ENCODE data around the gene OR11H7. TPM values are rescaled to one million over a fixed set of nuclear protein-coding genes. Genes with fewer than 3 reads are reported as not detected.

The OR11H7 gene
- total and polyA plus RNA-seq, 9 of the 15 experiments (the other 6 are each of a cell fraction or from before 2014, with no cell fraction given), result not detected

DNA sequence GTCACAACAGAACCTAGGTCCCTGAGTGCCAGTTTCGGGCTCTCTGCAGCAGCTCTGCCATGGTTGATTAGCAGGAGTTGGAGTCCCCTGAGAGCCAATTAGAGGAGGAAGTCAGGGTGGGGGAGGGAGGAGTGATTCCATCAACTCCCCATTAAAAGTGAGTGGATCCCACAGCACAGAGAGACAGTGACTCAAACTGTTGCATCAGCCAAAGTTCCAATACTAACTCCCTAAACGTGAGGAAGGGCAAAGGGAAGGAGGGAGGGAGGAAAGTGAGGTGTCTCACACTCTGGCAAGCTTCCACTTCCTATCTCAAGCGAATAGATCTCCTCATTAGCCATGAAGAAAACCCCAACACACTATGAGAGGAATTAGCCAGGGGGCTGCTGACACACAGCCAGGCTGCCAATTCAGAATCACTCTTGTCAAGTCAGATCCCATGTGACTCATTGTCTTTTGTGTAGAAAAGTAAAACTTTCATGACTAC, 33.9 kb downstream of the OR11H7 start (continued):
- TF ChIP-seq, protein P1, sequence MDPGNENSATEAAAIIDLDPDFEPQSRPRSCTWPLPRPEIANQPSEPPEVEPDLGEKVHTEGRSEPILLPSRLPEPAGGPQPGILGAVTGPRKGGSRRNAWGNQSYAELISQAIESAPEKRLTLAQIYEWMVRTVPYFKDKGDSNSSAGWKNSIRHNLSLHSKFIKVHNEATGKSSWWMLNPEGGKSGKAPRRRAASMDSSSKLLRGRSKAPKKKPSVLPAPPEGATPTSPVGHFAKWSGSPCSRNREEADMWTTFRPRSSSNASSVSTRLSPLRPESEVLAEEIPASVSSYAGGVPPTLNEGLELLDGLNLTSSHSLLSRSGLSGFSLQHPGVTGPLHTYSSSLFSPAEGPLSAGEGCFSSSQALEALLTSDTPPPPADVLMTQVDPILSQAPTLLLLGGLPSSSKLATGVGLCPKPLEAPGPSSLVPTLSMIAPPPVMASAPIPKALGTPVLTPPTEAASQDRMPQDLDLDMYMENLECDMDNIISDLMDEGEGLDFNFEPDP (CRISPR knock-in tag; IDR thresholded peaks at IDR 0.05), result no peak
- no peak for TF ChIP-seq XRCC4 (IDR thresholded peaks at IDR 0.05; ENCODE audit: extremely low read depth, insufficient read depth, insufficient read length)
- TF ChIP-seq, protein P2, sequence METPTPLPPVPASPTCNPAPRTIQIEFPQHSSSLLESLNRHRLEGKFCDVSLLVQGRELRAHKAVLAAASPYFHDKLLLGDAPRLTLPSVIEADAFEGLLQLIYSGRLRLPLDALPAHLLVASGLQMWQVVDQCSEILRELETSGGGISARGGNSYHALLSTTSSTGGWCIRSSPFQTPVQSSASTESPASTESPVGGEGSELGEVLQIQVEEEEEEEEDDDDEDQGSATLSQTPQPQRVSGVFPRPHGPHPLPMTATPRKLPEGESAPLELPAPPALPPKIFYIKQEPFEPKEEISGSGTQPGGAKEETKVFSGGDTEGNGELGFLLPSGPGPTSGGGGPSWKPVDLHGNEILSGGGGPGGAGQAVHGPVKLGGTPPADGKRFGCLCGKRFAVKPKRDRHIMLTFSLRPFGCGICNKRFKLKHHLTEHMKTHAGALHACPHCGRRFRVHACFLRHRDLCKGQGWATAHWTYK (CRISPR knock-in tag; IDR thresholded peaks at IDR 0.05), result no peak
- no peak for TF ChIP-seq ZNF778 (CRISPR knock-in tag; IDR thresholded peaks at IDR 0.05)
- peak; percentile 57; the same call in 1 of the 2 replicates for TF ChIP-seq ARID1B (IDR thresholded peaks at IDR 0.05)
- TF ChIP-seq, protein P3, sequence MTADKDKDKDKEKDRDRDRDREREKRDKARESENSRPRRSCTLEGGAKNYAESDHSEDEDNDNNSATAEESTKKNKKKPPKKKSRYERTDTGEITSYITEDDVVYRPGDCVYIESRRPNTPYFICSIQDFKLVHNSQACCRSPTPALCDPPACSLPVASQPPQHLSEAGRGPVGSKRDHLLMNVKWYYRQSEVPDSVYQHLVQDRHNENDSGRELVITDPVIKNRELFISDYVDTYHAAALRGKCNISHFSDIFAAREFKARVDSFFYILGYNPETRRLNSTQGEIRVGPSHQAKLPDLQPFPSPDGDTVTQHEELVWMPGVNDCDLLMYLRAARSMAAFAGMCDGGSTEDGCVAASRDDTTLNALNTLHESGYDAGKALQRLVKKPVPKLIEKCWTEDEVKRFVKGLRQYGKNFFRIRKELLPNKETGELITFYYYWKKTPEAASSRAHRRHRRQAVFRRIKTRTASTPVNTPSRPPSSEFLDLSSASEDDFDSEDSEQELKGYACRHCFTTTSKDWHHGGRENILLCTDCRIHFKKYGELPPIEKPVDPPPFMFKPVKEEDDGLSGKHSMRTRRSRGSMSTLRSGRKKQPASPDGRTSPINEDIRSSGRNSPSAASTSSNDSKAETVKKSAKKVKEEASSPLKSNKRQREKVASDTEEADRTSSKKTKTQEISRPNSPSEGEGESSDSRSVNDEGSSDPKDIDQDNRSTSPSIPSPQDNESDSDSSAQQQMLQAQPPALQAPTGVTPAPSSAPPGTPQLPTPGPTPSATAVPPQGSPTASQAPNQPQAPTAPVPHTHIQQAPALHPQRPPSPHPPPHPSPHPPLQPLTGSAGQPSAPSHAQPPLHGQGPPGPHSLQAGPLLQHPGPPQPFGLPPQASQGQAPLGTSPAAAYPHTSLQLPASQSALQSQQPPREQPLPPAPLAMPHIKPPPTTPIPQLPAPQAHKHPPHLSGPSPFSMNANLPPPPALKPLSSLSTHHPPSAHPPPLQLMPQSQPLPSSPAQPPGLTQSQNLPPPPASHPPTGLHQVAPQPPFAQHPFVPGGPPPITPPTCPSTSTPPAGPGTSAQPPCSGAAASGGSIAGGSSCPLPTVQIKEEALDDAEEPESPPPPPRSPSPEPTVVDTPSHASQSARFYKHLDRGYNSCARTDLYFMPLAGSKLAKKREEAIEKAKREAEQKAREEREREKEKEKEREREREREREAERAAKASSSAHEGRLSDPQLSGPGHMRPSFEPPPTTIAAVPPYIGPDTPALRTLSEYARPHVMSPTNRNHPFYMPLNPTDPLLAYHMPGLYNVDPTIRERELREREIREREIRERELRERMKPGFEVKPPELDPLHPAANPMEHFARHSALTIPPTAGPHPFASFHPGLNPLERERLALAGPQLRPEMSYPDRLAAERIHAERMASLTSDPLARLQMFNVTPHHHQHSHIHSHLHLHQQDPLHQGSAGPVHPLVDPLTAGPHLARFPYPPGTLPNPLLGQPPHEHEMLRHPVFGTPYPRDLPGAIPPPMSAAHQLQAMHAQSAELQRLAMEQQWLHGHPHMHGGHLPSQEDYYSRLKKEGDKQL (CRISPR knock-in tag; IDR thresholded peaks at IDR 0.05; ENCODE audit: borderline replicate concordance), result no peak
- no peak for TF ChIP-seq MEF2D (tag; conservative IDR thresholded peaks at IDR 0.05; ENCODE audit: low read depth)
- TF ChIP-seq HLTF (IDR thresholded peaks at IDR 0.05), result no peak
- TF ChIP-seq MTA2 (IDR thresholded peaks at IDR 0.05; ENCODE audit: low read depth), result no peak
- TF ChIP-seq FOXJ3 (CRISPR knock-in tag; IDR thresholded peaks at IDR 0.05), result no peak
- TF ChIP-seq ZNF165 (CRISPR knock-in tag; IDR thresholded peaks at IDR 0.05; ENCODE audit: borderline replicate concordance), result no peak
- TF ChIP-seq ZNF121 (CRISPR knock-in tag; conservative IDR thresholded peaks at IDR 0.05), result no peak
- TF ChIP-seq GATA2 (CRISPR knock-in tag; IDR thresholded peaks at IDR 0.05), result no peak
- no peak for TF ChIP-seq E2F3 (CRISPR knock-in tag; IDR thresholded peaks at IDR 0.05)
- TF ChIP-seq SNRNP70 (optimal IDR thresholded peaks at IDR 0.05; ENCODE audit: low read depth, low read length), result no peak
- TF ChIP-seq, protein P4, sequence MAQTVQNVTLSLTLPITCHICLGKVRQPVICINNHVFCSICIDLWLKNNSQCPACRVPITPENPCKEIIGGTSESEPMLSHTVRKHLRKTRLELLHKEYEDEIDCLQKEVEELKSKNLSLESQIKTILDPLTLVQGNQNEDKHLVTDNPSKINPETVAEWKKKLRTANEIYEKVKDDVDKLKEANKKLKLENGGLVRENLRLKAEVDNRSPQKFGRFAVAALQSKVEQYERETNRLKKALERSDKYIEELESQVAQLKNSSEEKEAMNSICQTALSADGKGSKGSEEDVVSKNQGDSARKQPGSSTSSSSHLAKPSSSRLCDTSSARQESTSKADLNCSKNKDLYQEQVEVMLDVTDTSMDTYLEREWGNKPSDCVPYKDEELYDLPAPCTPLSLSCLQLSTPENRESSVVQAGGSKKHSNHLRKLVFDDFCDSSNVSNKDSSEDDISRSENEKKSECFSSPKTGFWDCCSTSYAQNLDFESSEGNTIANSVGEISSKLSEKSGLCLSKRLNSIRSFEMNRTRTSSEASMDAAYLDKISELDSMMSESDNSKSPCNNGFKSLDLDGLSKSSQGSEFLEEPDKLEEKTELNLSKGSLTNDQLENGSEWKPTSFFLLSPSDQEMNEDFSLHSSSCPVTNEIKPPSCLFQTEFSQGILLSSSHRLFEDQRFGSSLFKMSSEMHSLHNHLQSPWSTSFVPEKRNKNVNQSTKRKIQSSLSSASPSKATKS (CRISPR knock-in tag; IDR thresholded peaks at IDR 0.05), result no peak
- no peak for TF ChIP-seq KDM1A (IDR thresholded peaks at IDR 0.05)
- no peak for TF ChIP-seq NCOA2 (IDR thresholded peaks at IDR 0.05; ENCODE audit: partially characterized antibody in 2 of 2)
- no peak for TF ChIP-seq CHCHD3 (CRISPR knock-in tag; IDR thresholded peaks at IDR 0.05)
- TF ChIP-seq HNRNPL (IDR thresholded peaks at IDR 0.05; ENCODE audit: low read depth, low read length), result no peak
